ENCODE results near the gene CAD. TPM values are rescaled to one million over a fixed set of nuclear protein-coding genes. Genes with fewer than 3 reads are reported as not detected.
A peak's percentile ranks its signal among the peaks of the same experiment; 100 is the strongest.
"Not testable (repeated sequence)": the region's sequence is repeated elsewhere in the genome, so short reads cannot be mapped to it uniquely, and the experiment has no call there.

The CAD gene
- total RNA-seq, 1 donor from 2014 or later: 28.2 TPM

DNA sequence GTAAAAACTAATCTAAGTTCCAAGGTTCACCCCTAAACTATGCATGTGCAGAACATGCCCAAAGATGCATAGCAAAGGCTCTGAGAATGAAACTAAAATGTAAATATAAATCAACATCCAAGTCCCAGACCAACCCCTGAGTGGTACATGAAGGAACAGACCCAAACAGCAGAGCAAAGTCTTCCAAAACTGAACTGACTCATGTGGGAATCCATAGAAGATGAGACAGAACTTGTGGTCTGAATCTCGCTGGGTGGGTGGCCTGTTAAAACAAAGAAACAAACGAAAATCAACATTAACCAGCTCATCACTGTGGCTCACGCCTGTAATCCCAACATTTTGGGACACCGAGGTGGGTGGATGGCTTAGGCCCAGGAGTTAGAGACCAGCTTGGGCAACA is 34.8 kb upstream of the CAD start:
- H3K36me3 ChIP-seq (ENCODE audit: control insufficient read depth in 3 of 3, insufficient read depth in 3 of 3, low read length in 3 of 3): no peaks in the 10 kb centered on the region
- H3K27me3 ChIP-seq (ENCODE audit: control insufficient read depth in 3 of 3, insufficient read depth in 3 of 3, low read length in 3 of 3): no peaks in the 10 kb centered on the region
- H3K4me1 ChIP-seq (ENCODE audit: control insufficient read depth in 3 of 3, insufficient read depth in 3 of 3, low read length in 3 of 3): peaks cover 17 to 26% (median 26%) of the 10 kb centered on the region in 3 donors
- no peak overlapping the region for H3K9ac ChIP-seq (ENCODE audit: low read depth in 1 of 3, low read length in 3 of 3)
- H3K27ac ChIP-seq (ENCODE audit: low read depth, low read length): no peak overlapping the region
- no peaks in the 10 kb centered on the region for H3K9me3 ChIP-seq (ENCODE audit: control insufficient read depth in 3 of 3, low read length in 3 of 3)
- H3K4me3 ChIP-seq (ENCODE audit: low read length in 3 of 3): no peak overlapping the region

DNA sequence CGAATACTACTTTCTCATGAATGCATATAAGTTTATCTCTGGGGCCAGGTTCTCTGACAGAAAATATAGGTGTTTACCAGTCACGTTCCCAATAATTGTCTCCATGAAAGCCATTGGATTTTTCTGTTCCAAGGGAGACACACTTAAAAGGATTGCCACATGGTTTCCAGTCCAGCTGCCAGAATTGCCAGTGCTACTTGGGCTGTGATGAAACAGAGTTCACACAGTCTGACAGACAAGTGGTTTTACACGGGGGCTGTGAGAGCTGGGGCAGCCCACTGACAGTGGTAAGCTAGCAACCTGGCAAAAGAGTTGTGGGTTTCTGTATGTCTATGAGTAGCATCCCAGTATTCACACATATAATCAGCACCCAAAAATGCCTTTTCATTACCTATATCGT is 33.1 kb upstream of the CAD start:
- peak overlapping the region; percentile 16 for H3K27ac ChIP-seq (ENCODE audit: low read depth, low read length)
- no peak overlapping the region for H3K4me3 ChIP-seq (ENCODE audit: low read length in 3 of 3)
- H3K9ac ChIP-seq (ENCODE audit: low read depth in 1 of 3, low read length in 3 of 3): no peak overlapping the region
- H3K27me3 ChIP-seq (ENCODE audit: control insufficient read depth in 3 of 3, insufficient read depth in 3 of 3, low read length in 3 of 3): no peaks in the 10 kb centered on the region
- H3K36me3 ChIP-seq (ENCODE audit: control insufficient read depth in 3 of 3, insufficient read depth in 3 of 3, low read length in 3 of 3): no peaks in the 10 kb centered on the region
- H3K4me1 ChIP-seq (ENCODE audit: control insufficient read depth in 3 of 3, insufficient read depth in 3 of 3, low read length in 3 of 3): peaks cover 17 to 26% (median 26%) of the 10 kb centered on the region in 3 donors
- no peaks in the 10 kb centered on the region for H3K9me3 ChIP-seq (ENCODE audit: control insufficient read depth in 3 of 3, low read length in 3 of 3)

DNA sequence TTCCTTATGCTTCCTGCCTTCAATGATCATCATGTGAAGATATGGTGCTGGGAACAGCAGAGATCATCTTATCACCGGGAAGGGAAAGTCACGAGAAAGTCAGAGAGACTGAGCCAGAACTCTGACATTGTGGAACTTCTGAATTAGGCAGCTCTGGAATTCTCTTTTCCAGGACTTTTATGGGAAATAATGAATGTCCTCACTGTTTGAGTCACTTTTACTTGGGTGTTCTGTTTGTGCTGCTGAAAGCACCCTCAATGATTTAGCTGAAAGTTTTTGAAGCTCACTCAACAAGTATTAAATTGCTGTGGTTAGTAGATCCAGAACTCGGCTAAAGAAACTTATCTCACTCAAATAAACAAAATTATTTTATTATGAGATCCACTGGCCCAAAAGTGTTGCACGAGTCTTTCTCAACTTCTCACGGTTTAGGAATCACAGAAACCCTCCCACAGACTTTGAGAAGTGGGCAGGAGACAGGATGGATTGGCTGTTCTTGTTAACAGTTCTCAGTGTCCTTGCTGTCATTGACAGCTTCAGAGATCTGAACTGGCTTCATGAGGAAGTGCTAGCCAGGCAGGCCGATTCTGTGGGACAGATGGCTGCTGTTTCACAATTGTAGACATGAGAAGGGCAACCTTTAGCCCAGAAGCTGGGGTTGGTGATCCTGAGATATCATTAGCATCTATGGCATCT is 31.7 kb upstream of the CAD start:
- no peak overlapping the region for H3K4me3 ChIP-seq (ENCODE audit: low read length in 3 of 3)
- peak overlapping the region; percentile 16 for H3K27ac ChIP-seq (ENCODE audit: low read depth, low read length)
- no peaks in the 10 kb centered on the region for H3K36me3 ChIP-seq (ENCODE audit: control insufficient read depth in 3 of 3, insufficient read depth in 3 of 3, low read length in 3 of 3)
- peaks cover 17 to 26% (median 26%) of the 10 kb centered on the region in 3 donors for H3K4me1 ChIP-seq (ENCODE audit: control insufficient read depth in 3 of 3, insufficient read depth in 3 of 3, low read length in 3 of 3)
- no peaks in the 10 kb centered on the region for H3K27me3 ChIP-seq (ENCODE audit: control insufficient read depth in 3 of 3, insufficient read depth in 3 of 3, low read length in 3 of 3)
- no peak overlapping the region for H3K9ac ChIP-seq (ENCODE audit: low read depth in 1 of 3, low read length in 3 of 3)
- no peaks in the 10 kb centered on the region for H3K9me3 ChIP-seq (ENCODE audit: control insufficient read depth in 3 of 3, low read length in 3 of 3)

DNA sequence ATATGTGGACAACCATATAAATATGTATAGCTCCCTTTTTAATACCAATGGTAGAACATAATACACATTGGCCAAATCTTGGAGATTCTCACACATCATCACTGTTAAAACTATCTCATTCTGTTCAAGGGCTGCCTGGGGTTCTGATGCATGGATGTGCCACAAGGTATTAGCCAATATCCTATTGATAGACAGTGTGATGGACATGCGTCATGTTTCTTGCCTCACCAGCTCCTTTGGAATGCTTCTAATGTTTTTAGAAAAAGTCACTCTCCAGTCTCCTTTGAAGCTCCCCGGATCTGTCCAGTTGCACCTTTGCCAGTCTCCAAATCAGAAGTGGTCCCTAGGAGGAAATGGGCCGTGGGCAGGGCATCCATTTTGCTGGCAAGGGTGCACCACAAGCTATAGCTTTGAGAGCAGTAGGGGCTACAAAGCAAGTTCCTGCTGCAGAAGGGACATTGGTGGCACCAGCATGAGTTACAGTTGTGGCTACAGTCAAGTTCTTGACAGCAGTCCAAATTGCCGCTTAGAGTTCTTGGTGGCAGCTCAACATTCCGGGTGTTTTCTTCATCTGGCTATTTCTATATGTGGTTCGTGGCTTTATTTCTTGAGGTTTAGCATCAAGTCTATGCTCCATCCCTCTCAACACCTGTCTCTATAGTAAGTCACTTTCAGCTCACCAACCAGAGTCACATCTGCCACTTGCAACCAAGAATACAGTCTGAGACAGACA is 30.4 kb upstream of the CAD start:
- H3K27ac ChIP-seq (ENCODE audit: low read depth, low read length): no peak overlapping the region

DNA sequence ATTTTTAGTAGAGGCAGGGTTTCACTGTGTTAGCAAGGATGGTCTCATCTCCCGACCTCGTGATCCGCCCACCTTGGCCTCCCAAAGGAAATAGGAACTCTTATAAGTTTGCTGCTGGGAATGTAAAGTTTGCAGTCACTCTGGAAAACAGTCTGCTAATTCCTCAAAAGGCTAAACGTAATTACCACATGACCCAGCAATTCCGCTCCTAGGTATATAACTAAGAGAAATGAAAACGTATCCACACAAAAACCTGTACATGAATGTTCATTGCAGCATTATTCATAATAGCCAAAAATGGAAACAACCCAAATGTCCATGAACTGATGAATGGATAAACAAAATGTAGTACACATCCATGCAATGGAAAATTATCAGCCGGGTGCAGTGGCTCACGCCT is 27.2 kb upstream of the CAD start:
- peaks cover 10 to 17% (median 15%) of the 10 kb centered on the region in 3 donors for H3K4me1 ChIP-seq (ENCODE audit: control insufficient read depth in 3 of 3, insufficient read depth in 3 of 3, low read length in 3 of 3)
- no peak overlapping the region for H3K27ac ChIP-seq (ENCODE audit: low read depth, low read length)

More for the DNA sequence above, 30.4 kb upstream of the CAD start:
- no peaks in the 10 kb centered on the region for H3K27me3 ChIP-seq (ENCODE audit: control insufficient read depth in 3 of 3, insufficient read depth in 3 of 3, low read length in 3 of 3)
- no peaks in the 10 kb centered on the region for H3K36me3 ChIP-seq (ENCODE audit: control insufficient read depth in 3 of 3, insufficient read depth in 3 of 3, low read length in 3 of 3)
- H3K9ac ChIP-seq (ENCODE audit: low read depth in 1 of 3, low read length in 3 of 3): no peak overlapping the region
- peaks cover 17 to 26% (median 26%) of the 10 kb centered on the region in 3 donors for H3K4me1 ChIP-seq (ENCODE audit: control insufficient read depth in 3 of 3, insufficient read depth in 3 of 3, low read length in 3 of 3)
- no peaks in the 10 kb centered on the region for H3K9me3 ChIP-seq (ENCODE audit: control insufficient read depth in 3 of 3, low read length in 3 of 3)
- no peak overlapping the region for H3K4me3 ChIP-seq (ENCODE audit: low read length in 3 of 3)

DNA sequence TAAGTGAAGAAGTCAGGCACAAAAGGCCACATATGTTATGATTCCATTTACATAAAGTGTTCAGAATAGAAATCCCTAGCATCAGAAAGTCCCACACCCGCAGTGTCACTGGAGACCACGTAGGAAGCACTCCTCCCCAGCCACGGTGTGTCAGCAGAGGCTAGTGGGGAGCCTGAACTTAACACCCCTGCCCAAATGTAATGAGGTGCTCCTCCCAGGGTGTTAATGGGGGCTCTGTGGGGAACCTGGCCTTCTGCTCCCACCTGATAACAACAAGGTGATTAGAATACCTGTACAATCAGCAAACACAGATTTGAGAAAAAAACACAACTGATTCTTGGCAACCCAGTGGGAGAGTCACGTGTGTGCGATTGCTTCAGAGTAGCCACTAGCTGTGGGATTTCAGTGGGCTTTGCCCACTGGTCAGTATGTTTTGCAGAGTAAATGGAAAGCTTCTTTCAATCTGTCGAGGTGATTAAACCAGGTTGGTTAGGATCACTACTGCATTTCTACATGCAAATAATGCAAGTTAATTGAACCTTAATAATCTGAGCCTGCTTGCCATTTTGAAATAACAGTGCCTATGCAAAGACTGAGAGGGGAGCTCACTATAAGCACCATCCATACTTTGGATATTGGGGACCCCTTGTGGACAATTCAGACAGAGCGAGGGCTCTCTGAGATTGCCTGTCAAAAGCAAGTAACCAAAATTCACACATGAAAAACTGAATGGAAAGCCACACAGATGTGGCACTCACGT is 25.9 kb upstream of the CAD start:
- Histone ChIP-seq H3K27ac (ENCODE audit: low read depth, low read length) (no peak overlapping the region), H3K4me1 (ENCODE audit: control insufficient read depth in 3 of 3, insufficient read depth in 3 of 3, low read length in 3 of 3) (peaks cover 4 to 9% (median 5%) of the 10 kb centered on the region in 3 donors), H3K27me3 (ENCODE audit: control insufficient read depth in 3 of 3, insufficient read depth in 3 of 3, low read length in 3 of 3) (no peaks in the 10 kb centered on the region), H3K36me3 (ENCODE audit: control insufficient read depth in 3 of 3, insufficient read depth in 3 of 3, low read length in 3 of 3) (no peaks in the 10 kb centered on the region), H3K9me3 (ENCODE audit: control insufficient read depth in 3 of 3, low read length in 3 of 3) (no peaks in the 10 kb centered on the region), H3K9ac (ENCODE audit: low read depth in 1 of 3, low read length in 3 of 3) (no peak overlapping the region), H3K4me3 (ENCODE audit: low read length in 3 of 3) (no peak overlapping the region)

More for the DNA sequence above, 27.2 kb upstream of the CAD start:
- Histone ChIP-seq H3K27me3 (ENCODE audit: control insufficient read depth in 3 of 3, insufficient read depth in 3 of 3, low read length in 3 of 3) (no peaks in the 10 kb centered on the region), H3K9me3 (ENCODE audit: control insufficient read depth in 3 of 3, low read length in 3 of 3) (no peaks in the 10 kb centered on the region), H3K4me3 (ENCODE audit: low read length in 3 of 3) (no peak overlapping the region), H3K9ac (ENCODE audit: low read depth in 1 of 3, low read length in 3 of 3) (no peak overlapping the region), H3K36me3 (ENCODE audit: control insufficient read depth in 3 of 3, insufficient read depth in 3 of 3, low read length in 3 of 3) (no peaks in the 10 kb centered on the region)

DNA sequence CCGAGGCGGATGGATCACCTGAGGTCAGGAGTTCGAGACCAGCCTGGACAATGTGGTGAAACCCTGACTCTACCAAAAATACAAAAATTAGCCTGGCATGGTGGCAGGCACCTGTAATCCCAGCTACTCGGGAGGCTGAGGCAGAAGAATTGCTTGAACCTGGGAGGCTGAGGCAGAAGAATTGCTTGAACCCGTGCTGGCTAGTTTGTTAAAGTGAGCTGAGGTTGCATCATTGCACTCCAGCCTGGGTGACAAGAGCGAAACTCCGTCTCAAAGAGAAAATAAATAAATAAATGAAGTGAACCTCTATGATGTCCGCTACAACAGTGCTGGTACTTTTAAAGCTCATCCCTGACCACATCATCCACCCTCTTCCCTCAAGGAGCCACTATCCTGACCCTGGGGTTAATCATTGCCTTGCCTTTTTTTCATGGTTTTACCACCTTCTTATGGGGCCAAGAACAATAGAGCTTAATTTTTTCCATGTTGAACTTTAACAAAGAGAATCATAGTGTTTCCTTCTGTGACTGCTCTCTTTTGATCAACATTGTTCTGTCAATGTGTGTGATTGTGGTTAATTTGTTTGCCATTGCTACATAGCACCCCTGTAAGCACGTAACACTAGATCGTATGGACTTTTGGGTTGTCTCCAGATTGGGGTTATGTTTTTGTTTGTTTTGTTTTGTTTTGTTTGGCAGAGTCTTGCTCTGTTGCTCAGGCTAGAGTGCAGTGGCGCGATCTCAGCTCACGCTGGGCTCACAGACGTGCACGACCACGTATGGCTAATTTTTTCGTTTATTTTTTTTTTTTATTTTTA is 22.4 kb upstream of the CAD start:
- Histone ChIP-seq H3K9me3 (ENCODE audit: control insufficient read depth in 3 of 3, low read length in 3 of 3) (no peaks in the 10 kb centered on the region), H3K9ac (ENCODE audit: low read depth in 1 of 3, low read length in 3 of 3) (no peak overlapping the region), H3K4me1 (ENCODE audit: control insufficient read depth in 3 of 3, insufficient read depth in 3 of 3, low read length in 3 of 3) (no peaks in the 10 kb centered on the region), H3K4me3 (ENCODE audit: low read length in 3 of 3) (no peak overlapping the region), H3K36me3 (ENCODE audit: control insufficient read depth in 3 of 3, insufficient read depth in 3 of 3, low read length in 3 of 3) (peaks cover 0 to 5% (median under 1%) of the 10 kb centered on the region in 3 donors), H3K27ac (ENCODE audit: low read depth, low read length) (no peak overlapping the region), H3K27me3 (ENCODE audit: control insufficient read depth in 3 of 3, insufficient read depth in 3 of 3, low read length in 3 of 3) (no peaks in the 10 kb centered on the region)

DNA sequence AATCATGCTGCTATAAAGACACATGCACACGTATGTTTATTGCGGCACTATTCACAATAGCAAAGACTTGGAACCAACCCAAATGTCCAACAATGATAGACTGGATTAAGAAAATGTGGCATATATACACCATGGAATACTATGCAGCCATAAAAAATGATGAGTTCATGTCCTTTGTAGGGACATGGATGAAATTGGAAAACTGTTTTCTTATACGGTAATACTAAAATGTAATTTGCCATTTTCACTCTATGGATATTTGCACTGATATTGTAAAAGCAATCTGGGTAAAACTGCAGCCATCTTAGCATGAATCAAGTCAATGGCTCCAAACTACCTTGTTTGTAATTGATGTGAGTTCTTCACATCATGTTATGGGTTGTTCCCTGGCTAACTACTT is 21.4 kb upstream of the CAD start:
- H3K9me3 ChIP-seq (ENCODE audit: control insufficient read depth in 3 of 3, low read length in 3 of 3); H3K4me1 ChIP-seq (ENCODE audit: control insufficient read depth in 3 of 3, insufficient read depth in 3 of 3, low read length in 3 of 3); H3K9ac ChIP-seq (ENCODE audit: low read depth in 1 of 3, low read length in 3 of 3); H3K4me3 ChIP-seq (ENCODE audit: low read length in 3 of 3); H3K27me3 ChIP-seq (ENCODE audit: control insufficient read depth in 3 of 3, insufficient read depth in 3 of 3, low read length in 3 of 3); H3K27ac ChIP-seq (ENCODE audit: low read depth, low read length): not testable (repeated sequence)
- peaks cover 7 to 11% (median 7%) of the 10 kb centered on the region in 3 donors for H3K36me3 ChIP-seq (ENCODE audit: control insufficient read depth in 3 of 3, insufficient read depth in 3 of 3, low read length in 3 of 3)

DNA sequence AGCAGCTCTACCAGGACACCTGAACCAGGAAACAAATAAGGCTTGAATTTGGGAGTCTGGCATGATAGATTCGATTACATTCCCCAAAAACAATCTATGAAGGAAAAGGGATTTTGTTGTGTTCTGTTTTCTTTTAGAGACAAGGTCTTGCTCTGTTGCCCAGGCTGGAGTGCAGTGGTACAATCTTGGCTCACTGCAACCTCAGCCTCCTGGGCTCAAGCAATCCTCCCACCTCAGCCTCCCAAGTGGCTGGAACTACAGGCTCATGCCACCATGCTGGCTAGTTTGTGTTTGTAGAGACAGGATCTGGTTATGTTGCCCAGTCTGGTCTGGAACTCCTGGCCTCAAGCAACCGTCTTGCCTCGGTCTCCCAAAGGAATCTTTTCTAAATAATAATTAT is 19.1 kb upstream of the CAD start:
- not testable (repeated sequence) for H3K4me1 ChIP-seq (ENCODE audit: control insufficient read depth in 3 of 3, insufficient read depth in 3 of 3, low read length in 3 of 3); H3K4me3 ChIP-seq (ENCODE audit: low read length in 3 of 3); H3K27me3 ChIP-seq (ENCODE audit: control insufficient read depth in 3 of 3, insufficient read depth in 3 of 3, low read length in 3 of 3); H3K9ac ChIP-seq (ENCODE audit: low read depth in 1 of 3, low read length in 3 of 3); H3K27ac ChIP-seq (ENCODE audit: low read depth, low read length); H3K9me3 ChIP-seq (ENCODE audit: control insufficient read depth in 3 of 3, low read length in 3 of 3)
- H3K36me3 ChIP-seq (ENCODE audit: control insufficient read depth in 3 of 3, insufficient read depth in 3 of 3, low read length in 3 of 3): peaks cover 20 to 28% (median 26%) of the 10 kb centered on the region in 3 donors

All from skeletal muscle tissue (tissue), 4 donors.